GM21737 (cell line): ENCODE measurements around the gene C16orf92.

ENCODE experiments used
- ATAC-seq: cut with Tn5 transposase; IDR thresholded peaks from one replicate; pipeline ENCODE4 v1.9.1; 2021; ENCODE audit warnings: mild to moderate bottlenecking, moderate library complexity; ENCODE audit not compliant: unreplicated experiment

The C16orf92 gene

GRCh38 chr16:30022887-30023286 is at the start of gene C16orf92:
Gene C16orf92 (plus strand): TSS chr16:30023198. CDS start chr16:30023341, 143 bp downstream.
- no peak for ATAC-seq

- peak; percentile 94 for ATAC-seq
Measured at GRCh38 chr16:29973384-29974246, 49.4 kb upstream of the C16orf92 start, which contains the start of gene TAOK2. Gene TAOK2 (plus strand): TSS chr16:29973868. CDS start chr16:29977773, 3,905 bp downstream.

GRCh38 chr16:29974291-29975133 is 48.5 kb upstream of the C16orf92 start:
- ATAC-seq, result no peak

GRCh38 chr16:29975134-29975538 is 47.9 kb upstream of the C16orf92 start:
- ATAC-seq, result no peak

GRCh38 chr16:29975811-29976511 is 47.0 kb upstream of the C16orf92 start:
- no peak for ATAC-seq

- ATAC-seq, result no peak
Measured at GRCh38 chr16:29977063-29977825, 45.8 kb upstream of the C16orf92 start.

- no peak for ATAC-seq
Measured at GRCh38 chr16:29978081-29978480, 44.9 kb upstream of the C16orf92 start.

GRCh38 chr16:29978564-29979270 is 44.3 kb upstream of the C16orf92 start:
- ATAC-seq, result no peak

- no peak for ATAC-seq
Measured at GRCh38 chr16:29982560-29983419, 40.2 kb upstream of the C16orf92 start.

GRCh38 chr16:29983420-29984136 is 39.4 kb upstream of the C16orf92 start:
- no peak for ATAC-seq

GRCh38 chr16:29984137-29984763 is 38.7 kb upstream of the C16orf92 start:
- ATAC-seq, result no peak

GRCh38 chr16:29984764-29985147 is 38.2 kb upstream of the C16orf92 start:
- ATAC-seq, result no peak

- ATAC-seq, result no peak
Measured at GRCh38 chr16:29985271-29985811, 37.7 kb upstream of the C16orf92 start.

- ATAC-seq, result no peak
Measured at GRCh38 chr16:29986231-29986630, 36.8 kb upstream of the C16orf92 start.

- ATAC-seq, result no peak
Measured at GRCh38 chr16:29986931-29987330, 36.1 kb upstream of the C16orf92 start.

- no peak for ATAC-seq
Measured at GRCh38 chr16:29987371-29988085, 35.5 kb upstream of the C16orf92 start.
